Adipose tissue (tissue), 3 donors: ENCODE data around the gene SLC10A6. TPM values are rescaled to one million over a fixed set of nuclear protein-coding genes. Genes with fewer than 3 reads are reported as not detected.
"Not testable (repeated sequence)": the region's sequence is repeated elsewhere in the genome, so short reads cannot be mapped to it uniquely, and the experiment has no call there.

Source experiments
- H3K27ac ChIP-seq: one replicate; pipeline ENCODE4 v1.5.1; 2013; ENCODE audit warnings: low read depth, low read length
- WGBS, 3 donors: extraction: QIAGEN DNeasy Blood & Tissue Kit; methylation state at CpG; one replicate each; pipeline ENCODE4 v1.1.7; 2013; 5-methylcytosine and 5-hydroxymethylcytosine counted together
- polyA plus RNA-seq, 3 donors: library from polyadenylated mRNA; stranded (reverse); fragments of 200-250 nt; gene quantifications; one replicate each; pipeline ENCODE4 v1.2.3, GENCODE V29; 2013
- donor health status: healthy with polysubstance abuse.
- donor health status: Bipolar disorder and iron deficiency.
- donor health status: healthy.

The SLC10A6 gene, protein sequence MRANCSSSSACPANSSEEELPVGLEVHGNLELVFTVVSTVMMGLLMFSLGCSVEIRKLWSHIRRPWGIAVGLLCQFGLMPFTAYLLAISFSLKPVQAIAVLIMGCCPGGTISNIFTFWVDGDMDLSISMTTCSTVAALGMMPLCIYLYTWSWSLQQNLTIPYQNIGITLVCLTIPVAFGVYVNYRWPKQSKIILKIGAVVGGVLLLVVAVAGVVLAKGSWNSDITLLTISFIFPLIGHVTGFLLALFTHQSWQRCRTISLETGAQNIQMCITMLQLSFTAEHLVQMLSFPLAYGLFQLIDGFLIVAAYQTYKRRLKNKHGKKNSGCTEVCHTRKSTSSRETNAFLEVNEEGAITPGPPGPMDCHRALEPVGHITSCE
- polyA plus RNA-seq: 1 to 10 TPM in 1 of 3 donors, under 1 TPM in 1, not detected in 1; 0.40 to 4.0 TPM

DNA sequence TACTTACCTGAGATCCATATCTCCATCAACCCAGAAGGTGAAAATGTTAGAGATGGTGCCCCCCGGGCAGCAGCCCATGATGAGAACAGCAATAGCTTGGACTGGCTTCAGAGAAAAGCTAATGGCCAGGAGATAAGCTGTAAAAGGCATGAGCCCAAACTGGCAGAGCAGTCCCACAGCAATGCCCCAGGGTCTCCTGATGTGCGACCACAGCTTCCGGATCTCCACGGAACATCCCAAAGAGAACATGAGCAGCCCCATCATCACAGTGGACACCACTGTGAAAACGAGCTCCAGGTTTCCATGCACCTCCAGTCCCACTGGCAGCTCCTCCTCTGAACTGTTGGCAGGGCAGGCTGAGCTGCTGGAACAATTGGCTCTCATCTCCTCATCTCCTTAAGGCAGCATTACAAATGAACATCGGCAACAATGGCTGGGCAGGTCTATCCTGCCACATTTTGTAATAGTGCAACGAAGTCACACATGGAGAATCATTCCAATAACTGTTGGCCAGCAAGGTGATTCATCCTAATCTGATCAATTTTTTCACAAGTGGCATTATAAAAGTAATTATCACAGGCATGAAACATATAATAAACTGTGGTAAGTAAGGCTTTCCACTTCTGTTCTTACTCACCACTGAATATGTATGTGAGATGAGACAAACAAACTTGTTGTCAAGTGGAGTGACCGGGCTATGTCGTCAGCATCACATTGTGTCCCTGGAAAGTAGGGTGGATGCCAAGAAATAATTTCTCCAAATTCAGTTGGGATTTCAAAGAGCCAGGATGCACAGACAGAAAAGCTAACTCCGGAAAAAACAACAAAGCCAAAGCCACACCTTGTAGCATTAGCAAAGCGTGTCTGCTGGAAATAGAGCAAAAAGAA, at the start of gene SLC10A6:
Gene SLC10A6 (minus strand): TSS at position 653 of the 888 bp plus-strand sequence. CDS start 269 bp downstream, at position 384.
- H3K27ac ChIP-seq: no peak within 1 kb of the TSS
- WGBS, 3 donors: 62 to 88% (median 64%) methylated on average over 11 of the region's 11 CpGs

DNA sequence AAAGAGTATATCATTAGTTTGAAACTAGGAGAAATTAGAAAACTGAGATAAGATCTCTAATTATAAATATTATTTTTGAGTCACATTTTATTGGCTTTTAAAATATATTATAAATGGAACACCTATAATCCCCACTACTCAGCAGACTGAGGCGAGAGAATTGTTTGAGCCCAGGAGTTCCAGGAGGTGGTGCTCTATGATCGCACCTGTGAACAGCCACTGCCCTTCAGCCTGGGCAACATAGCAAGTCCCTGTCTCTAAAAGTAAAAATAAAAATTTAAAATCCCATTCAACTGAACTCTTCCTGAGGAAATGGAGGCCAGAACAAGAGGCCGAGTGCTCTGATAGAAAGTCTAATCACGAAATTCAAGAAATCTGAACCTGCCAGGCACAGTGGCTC, 49.4 kb upstream of the SLC10A6 start:
- WGBS, 3 donors: 90 to 94% (median 93%) methylated on average over 4 of the region's 4 CpGs
- H3K27ac ChIP-seq: no peak overlapping the region

DNA sequence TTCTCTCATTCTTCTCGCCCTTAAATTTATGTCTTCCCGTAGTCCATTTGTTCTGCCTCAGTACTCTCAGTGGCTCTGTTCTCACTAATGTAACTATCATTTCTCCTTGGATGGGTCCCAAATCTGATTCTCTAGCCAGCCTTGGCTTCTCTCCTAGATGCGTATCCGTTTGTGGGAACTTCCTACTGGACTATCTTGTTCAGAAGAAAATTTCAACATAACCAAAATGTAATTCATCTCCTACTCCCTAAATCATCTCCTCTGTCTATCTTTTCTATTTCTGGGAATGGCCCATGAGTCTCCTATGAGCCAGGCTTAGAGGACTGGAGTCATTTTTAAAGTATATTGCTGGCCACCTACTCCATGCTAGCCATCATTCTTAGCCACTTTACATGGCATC, 47.4 kb upstream of the SLC10A6 start:
- 49 to 60% (median 52%) methylated on average over 4 of the region's 4 CpGs for WGBS, 3 donors
- H3K27ac ChIP-seq: no peak overlapping the region

DNA sequence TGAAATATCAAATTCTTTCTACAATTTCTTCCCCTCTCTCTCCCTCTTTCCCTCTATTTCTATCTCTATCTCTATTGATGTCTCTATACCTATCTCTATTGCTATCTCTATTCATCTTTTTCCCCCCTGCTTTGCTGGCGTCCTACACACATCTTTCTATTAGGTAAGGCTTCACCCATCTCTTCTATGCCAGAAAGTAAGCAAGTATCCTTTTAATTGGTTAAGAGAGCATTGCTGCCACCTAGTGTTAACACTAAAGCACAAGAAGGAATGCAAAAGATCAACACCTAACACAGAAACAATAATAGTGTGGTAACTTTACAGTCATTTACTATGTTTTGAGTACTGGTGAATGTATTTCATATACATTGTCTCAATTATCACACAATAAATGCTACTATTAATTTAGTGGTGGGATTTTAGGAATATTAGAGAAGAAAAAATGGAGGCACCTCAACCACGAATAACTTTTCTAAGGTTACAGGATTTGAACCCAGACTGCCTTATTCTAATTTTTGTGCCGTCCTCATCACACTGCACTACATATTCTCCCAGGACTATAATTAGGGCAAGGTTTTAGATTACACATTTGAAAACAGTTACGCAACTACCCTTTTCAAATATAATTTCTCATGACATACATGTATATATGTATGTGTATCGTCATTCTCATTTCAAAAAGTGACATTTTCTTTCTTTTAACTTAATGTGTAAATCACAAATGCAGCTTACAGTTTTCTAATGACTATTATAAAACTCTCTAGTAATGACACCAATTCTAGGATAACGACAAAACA, 46.7 kb upstream of the SLC10A6 start:
- no peak overlapping the region for H3K27ac ChIP-seq
- 67 to 71% (median 69%) methylated on average over 6 of the region's 6 CpGs for WGBS, 3 donors

DNA sequence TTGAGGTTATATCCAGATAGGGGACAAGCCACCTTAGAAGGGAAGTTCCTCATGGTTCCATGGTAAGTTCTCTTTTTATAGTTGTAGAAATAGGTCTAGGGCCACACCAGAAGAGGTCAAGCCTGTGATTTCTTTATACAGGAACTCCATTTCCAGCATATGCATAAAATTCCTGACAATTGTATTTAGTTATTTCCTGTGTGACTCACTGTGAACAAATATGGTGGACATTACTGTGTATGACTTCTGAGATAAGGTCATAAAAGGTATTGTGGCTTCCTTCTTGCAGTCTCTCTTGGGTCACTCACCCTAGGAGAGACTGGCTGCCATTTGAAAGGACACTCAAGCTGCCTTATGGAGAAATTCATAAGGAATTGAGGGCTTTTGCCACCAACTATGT, 45.3 kb upstream of the SLC10A6 start:
- no peak overlapping the region for H3K27ac ChIP-seq

DNA sequence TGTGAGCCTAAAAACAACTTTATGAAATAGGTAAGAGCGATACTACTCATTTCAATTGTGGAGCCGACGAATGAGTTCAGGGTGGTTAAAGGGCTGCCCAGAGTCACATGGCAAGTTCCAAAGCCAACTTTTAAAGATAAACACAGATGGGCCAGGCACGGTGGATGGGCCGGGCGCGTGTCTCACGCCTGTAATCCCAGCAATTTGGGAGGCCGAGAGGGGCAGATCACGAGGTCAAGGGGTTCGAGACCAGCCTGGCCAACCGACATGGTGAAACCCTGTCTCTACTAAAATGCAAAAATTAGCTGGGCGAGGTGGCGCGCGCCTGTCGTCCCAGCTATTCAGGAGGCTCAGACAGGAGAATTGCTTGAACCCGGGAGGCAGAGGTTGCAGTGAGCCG, 44.0 kb upstream of the SLC10A6 start:
- 92 to 94% (median 93%) methylated on average over 19 of the region's 19 CpGs for WGBS, 3 donors
- no peak overlapping the region for H3K27ac ChIP-seq

DNA sequence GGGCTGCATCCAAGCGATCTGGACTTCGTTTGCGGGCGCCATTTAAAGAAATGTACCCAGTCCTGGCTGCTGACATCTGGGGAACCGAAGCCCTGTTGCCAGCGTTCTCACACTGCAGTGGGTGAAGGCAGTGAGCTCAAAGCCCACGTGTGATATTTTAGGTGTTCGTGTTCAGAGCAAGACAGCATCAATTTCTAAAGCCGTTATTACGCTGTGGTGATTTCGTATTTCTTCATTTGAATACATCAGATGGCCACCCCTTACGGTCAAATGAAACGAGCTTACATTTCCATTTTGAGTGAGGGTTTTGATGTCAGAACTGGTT, 43.4 kb upstream of the SLC10A6 start:
- 6 to 11% (median 10%) methylated on average over 13 of the region's 13 CpGs for WGBS, 3 donors
- H3K27ac ChIP-seq: no peak overlapping the region

DNA sequence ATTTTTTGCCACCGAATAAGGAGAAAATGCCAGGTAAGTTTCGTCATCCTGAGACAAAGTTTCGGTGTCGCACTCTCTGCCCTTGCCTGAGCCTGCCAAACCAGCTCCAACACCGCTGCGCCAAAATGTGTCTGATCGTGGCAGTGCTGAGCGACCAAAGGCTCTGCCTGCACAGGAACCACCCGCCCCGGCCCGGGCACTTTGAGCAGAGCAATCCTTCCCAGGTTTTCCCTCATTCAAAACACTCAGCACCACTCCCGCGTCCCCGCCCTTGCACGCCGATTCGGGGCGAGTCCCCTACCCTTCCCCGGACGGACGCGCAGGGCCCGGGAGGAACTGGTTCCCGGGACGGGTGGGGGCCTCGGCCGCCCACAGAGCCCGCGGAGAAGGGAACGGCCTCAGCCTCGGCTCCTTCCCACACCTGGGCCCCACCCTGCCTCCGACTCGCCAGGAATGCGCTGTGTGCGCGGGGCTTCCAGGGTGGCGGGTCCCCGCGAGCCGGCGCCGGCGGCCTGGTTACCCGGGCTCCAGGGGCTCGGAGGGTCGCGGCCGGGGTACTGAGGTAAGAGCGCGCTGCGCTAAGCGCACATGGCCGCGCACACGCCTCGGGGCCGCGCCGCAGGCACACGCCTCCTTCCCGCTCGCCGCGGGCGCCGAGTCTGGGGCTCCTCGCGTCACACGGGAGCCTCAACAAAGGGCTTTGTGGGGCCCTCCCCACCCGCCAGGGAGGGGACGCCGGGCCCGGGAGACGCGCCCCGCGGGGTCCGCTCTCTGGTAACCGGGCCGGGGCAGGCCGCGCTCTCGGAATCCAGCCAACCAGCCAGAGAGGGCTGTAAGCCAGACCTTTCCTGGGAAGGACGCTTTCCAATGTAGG, 42.8 kb upstream of the SLC10A6 start, which contains the start of gene C4orf36:
Gene C4orf36 (minus strand): TSS at position 661 of the 874 bp plus-strand sequence. CDS start 902 bp downstream, outside the sequence.
- WGBS, 3 donors: 1% methylated on average over 62 to 84 of the region's 84 CpGs
- no peak within 1 kb of the TSS for H3K27ac ChIP-seq

DNA sequence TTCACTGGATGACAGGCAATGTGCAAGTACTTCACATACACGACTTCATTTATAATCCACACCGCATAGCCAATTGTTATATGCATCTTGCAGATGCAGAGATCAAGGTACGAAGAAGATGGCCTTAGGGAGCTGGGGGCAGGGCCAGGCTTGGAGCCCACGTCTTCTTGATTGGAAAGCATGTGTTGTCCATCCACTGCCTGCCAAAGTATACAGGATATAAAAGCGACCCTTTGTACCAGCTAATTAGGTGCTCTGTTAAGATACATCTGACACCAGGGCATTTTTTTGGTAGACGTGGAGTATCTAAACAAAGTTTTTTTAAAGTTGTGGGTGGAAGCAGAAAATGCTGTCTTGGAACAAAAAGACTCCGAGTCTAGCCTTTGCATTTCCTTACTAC, 41.6 kb upstream of the SLC10A6 start:
- no peak overlapping the region for H3K27ac ChIP-seq
- 68 to 77% (median 73%) methylated on average over 7 of the region's 7 CpGs for WGBS, 3 donors

DNA sequence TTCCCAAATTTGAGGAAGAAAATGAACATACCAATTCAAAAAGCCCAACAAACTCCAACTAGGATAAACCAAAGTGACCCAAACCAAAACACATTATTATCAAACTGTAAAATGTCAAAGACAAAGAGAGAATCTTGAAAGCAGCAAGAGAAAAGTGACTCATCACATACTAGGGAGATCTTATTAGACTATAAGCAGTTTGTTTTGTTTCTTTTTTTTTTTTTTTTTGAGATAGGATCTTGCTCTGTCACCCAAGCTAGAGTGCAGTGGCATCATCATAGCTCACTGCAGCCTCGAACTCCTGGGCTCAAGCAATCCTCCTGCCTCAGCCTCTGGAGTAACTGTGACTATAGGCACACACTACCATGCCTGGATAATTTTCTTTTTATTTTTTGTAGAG, 30.5 kb upstream of the SLC10A6 start:
- H3K27ac ChIP-seq: no peak overlapping the region
- 68 to 86% (median 85%) methylated on average over 1 of the region's 1 CpG for WGBS, 3 donors

DNA sequence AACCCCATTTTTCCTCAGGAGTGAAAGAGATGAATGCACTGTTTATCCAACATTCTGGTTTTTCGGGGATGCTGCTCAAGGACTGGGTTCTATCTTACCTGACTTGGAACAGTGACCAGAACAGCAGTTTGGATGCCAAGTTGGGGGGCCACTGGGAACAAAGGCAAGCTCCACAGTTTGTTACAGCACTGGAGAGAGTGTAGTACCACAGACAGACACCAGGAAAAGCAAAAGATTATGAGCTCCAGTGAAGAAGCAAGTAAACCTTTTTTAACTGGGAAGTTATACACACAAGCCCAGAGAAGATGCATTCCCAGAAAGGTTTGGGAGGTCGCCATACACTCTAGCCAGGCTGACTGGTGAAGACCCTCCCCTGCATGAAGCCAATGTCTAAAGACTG, 29.5 kb upstream of the SLC10A6 start:
- no peak overlapping the region for H3K27ac ChIP-seq
- 89 to 95% (median 89%) methylated on average over 2 of the region's 2 CpGs for WGBS, 3 donors

DNA sequence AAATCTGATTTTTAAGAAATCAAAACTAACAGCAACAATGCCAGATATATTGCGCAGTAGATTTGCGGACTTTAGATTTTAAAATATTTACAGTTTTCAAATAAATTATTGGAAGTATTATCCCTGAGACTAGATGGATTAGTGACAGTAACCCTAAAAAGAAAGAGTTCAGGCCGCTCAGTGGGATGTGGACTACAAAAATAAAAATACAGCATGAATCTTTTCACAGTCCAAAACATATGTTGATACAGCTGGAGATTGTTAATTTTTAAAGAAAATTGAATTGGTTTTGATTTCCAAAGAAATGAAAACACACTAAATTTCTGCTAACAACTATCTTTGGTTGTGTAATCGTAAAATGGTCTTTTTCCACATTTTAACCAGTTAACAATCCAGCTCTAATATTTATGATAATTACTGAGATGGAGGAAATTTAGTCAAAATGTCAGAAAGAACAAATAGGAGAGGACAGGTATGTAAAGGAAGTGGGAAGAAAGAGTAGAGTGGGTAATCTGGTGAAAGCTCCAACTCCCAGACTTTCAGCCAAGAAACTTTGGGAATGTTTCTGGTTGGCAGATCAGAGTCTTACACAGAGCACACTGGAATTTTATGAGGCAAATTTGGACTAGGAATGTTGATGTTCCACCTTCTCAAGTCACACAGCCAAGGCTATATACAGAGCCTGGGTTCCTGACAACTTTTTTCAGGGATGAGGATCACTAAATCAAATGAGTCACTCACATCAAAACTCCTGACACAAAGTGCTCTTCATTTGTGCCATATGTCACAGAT, 27.9 kb upstream of the SLC10A6 start:
- 86 to 90% (median 90%) methylated on average over 4 of the region's 4 CpGs for WGBS, 3 donors
- H3K27ac ChIP-seq: no peak overlapping the region

DNA sequence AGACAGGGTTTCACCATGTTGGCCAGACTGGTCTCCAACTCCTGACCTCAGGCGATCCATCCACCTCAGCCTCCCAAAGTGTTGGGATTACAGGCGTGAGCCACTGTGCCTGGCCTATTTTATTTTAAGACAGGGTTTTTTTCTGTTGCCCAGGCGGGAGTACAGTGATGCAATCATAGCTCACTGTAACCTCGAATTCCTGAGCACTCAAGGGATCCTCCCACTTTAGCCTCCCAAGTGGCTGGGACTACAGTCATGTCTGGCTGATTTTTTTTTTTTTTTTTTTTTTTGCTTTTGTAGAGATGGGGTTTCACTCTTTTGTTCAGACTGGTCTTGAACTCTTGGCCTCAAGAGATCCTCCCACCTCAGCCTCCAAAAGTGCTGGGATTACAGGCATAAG, 26.3 kb upstream of the SLC10A6 start:
- not testable (repeated sequence) for H3K27ac ChIP-seq
- 77 to 83% (median 79%) methylated on average over 4 of the region's 4 CpGs for WGBS, 3 donors

DNA sequence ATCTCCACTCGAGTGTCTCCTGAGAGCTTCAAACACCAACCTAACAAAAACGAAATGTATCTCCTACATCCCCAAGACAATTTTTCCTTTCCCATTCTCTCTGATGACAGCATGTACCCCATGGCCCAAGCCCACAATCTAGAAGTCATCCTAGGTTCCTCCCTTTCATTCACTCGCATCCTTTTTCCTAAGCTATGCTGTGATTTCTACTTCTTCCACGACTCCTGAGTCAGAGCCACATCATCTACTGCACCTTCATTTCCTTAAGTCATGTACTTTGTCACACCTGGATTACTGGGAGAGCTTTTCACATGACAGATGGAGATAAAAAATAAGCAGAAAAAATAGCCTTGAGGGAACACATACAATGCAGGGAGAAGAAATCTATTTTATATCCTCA, 23.0 kb upstream of the SLC10A6 start:
- 70 to 77% (median 76%) methylated on average over 4 of the region's 4 CpGs for WGBS, 3 donors
- no peak overlapping the region for H3K27ac ChIP-seq

DNA sequence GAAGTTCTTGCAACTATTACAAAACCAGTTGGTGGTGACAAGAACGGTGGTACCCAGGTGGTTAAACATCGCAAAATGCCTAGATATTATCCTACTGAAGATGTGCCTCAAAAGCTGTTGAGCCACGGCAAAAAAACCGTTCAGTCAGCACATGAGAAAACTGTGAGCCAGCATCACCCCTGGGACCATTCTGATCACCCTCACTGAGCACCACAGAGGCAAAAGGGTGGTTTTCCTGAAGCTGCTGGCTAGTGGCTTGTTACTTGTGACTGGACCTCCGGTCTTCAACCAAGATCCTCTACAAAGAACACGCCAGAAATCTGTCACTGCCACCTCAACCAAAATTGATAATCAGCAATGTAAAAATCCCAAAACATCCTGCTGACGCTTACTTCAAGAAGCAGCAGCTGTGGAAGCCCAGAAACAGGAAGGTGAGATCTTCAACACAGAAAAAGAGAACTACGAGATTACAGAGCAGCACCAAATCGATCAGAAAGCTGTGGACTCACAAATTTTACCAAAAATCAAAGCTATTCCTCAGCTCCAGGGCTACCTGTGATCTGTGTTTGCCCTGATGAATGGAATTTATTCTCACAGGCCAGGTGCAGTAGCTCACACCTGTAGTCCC, 21.4 kb upstream of the SLC10A6 start:
- 56 to 83% (median 64%) methylated on average over 9 of the region's 9 CpGs for WGBS, 3 donors
- H3K27ac ChIP-seq: no peak overlapping the region

DNA sequence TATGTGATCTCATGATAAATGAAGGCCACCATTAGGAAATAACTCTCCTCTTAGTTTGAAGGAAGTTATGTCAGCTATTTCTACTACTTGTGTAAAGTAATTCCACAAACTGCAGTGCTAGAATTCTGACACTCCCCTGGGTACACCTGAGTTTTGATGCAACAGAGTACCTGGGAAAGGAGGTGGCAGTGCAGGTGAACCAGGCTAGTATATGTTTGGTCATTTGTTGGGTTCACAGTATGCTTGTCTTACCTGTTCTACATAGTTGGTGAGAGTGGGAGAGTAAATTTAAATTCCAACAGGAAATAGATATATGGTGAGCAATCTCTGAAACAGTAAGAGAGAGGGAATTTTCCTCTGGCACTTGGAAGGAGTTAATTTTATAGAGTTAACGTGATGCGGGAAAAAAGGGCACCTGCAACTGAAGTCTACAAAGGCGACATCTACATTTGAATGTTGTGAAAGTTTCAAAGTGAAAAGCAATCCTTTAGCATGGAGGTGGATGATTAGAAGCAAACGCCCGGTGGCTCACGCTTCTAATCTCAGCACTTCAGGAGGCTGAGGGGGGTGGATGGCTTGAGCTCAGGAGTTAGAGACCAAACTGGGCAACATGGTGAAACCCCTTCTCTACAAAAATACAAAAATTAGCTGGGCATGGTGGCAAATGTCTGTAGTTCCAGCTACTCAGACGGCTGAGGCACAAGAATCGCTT, 8.3 kb upstream of the SLC10A6 start:
- WGBS, 3 donors: 80 to 94% (median 92%) methylated on average over 8 of the region's 8 CpGs

More for the DNA sequence above, 8.3 kb upstream of the SLC10A6 start:
- no peak overlapping the region for H3K27ac ChIP-seq
